ENCODE measurements around the gene GPR15LG. TPM values are rescaled to one million over a fixed set of nuclear protein-coding genes. Genes with fewer than 3 reads are reported as not detected.

The GPR15LG gene
- polyA plus RNA-seq, 3 donors = 0.36 to 0.76 TPM; not detected in 1

- DNase-seq (ENCODE audit: low read depth in 3 of 3, low spot score in 2 of 3) = no peak
Observed at GRCh38 chr10:84190621-84191020, 17.0 kb downstream of the GPR15LG start.

GRCh38 chr10:84191106-84191505 is 17.5 kb downstream of the GPR15LG start:
- DNase-seq (ENCODE audit: low read depth in 3 of 3, low spot score in 2 of 3) = no peak

GRCh38 chr10:84193327-84193726 is 19.7 kb downstream of the GPR15LG start:
- no peak for DNase-seq (ENCODE audit: low read depth in 3 of 3, low spot score in 2 of 3)

DNA sequence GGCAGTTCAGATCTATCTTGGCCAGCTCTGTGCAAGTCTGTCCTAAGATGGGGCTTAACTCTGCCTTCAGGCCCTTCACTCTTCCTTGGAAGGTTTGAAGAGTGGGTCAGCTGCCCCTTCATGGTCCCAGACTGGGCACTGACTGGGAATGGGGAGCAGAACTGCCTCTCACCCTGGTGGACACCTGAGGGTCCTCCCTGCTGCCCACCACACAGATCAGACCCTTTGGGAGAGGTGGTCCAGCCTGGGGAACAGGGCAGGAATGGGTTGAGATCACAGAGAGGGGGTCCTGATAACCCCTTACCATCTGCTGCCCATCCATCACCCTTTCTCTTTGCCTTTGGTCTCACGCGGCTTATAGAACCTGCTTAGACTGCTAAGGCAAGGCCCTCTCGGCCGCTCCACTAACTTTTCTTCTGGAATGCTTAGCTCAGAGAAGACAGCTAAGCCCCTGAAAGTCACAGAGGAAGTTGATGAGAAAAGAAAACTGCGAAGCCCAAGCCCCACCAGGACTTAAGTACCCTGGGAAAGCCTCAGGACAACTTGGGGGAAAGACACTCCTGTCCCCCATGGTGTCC is 20.3 kb downstream of the GPR15LG start:
- DNase-seq (ENCODE audit: low read depth in 3 of 3, low spot score in 2 of 3) = no peak

DNA sequence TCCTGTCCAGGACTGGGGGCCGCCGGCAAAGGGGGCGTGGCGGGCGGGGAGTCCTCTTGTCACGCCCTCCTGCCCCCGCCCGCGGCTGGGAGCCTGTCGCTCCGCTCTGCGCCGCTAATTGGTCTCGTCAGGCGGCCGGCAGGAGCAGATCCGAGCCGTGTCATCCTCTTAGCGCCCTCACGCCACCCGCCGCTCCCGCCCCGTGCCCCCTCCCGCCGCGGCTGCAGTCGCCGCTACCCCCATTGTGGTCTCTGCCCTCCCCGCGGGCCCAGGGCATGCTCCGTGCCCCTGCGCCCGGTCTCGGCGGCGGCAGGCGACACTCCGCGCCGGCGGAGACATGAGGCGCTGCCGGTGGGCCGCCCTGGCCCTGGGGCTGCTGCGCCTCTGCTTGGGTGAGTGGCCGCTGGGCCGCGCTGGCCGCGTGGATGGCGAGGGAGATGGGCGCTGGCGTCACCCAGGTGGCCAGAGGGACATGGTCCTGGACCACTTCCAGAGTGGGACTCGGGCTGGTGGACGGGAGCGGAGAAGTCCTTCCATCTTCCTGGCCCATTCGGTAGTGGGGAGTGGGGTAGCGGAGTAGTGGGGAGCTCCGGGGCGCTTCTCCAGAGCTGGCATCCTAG is 20.9 kb downstream of the GPR15LG start, which contains the start of gene CDHR1:
Gene CDHR1, plus strand, starts transcription at position 114 of the 620 bp plus-strand sequence. Its CDS starts 224 bp downstream, at position 338.
- no peak for DNase-seq (ENCODE audit: low read depth in 3 of 3, low spot score in 2 of 3)

DNA sequence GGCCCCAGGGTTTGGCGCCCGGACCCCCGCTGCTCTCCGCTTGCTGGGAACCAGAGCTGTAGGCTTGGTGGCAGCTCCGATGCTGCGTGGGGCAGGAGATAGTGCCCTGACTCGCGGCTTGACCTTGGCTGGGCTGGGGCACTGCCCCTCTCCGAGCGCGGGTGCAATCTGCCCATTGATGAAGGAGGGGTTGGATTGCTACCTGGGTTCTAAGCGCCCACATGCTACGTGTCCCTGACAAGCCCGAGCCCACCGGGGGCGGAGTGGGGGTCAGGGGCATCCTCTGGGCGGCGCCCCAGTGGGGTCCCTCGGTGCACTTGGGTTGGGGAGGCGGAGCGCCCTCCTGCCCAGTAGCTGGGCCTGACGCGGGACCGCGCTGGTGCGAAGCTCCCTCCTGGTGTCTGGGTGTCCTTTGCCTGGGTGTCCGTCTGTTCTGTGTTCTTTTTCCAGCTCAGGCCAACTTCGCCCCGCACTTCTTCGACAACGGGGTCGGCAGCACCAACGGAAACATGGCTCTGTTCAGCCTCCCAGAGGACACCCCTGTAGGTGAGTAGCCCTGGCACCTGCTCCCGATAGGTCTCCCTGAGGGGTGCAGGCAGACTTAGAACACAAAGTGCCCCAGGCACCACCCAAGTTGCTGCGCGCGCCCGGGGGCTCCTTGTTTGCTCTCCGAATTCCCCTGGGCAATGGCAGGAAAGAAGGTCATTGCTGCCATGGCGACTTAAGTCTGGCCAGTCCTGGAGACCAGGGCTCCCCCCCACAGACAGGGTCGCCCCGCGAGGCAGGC is 21.6 kb downstream of the GPR15LG start:
- no peak for DNase-seq (ENCODE audit: low read depth in 3 of 3, low spot score in 2 of 3)

DNA sequence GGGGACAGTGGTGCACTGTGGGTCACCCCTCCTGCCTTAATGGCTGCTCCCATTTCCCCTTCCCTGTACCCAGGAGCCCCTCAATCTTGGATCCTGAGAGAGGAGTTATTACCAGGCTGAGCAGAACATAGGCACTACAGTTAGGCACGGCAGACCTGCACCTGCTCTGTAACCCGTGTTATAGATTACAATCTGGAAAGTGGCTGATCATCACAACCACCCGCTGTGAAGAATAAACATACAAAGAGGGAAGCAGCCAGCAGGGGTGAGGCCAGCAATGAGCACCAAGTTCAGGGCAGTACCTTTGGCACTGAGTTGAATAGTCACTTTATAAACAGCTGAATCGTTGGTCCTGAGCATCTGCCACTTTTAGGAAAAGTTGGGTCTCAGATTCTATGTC is 22.5 kb downstream of the GPR15LG start:
- DNase-seq (ENCODE audit: low read depth in 3 of 3, low spot score in 2 of 3) = no peak

DNA sequence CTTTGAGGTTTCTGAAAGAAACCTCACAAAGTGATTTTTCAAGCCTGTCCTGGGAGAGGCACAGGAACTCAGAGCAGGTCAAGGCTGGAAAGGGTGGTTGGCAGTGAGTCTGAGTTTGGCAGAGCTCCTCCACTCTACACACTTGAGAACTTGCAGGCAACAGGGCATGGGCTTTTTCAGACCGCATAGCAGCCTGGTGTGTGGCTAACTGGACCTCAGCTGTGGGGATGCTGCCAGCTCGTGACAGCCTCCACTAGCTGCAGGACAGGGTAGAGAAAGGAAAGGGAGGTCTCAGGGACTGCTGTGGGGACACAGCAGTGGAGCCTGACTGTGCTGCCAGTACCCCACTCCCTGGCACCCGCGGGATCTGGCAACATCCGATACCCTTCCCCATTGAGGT is 23.3 kb downstream of the GPR15LG start:
- DNase-seq (ENCODE audit: low read depth in 3 of 3, low spot score in 2 of 3) = no peak

DNA sequence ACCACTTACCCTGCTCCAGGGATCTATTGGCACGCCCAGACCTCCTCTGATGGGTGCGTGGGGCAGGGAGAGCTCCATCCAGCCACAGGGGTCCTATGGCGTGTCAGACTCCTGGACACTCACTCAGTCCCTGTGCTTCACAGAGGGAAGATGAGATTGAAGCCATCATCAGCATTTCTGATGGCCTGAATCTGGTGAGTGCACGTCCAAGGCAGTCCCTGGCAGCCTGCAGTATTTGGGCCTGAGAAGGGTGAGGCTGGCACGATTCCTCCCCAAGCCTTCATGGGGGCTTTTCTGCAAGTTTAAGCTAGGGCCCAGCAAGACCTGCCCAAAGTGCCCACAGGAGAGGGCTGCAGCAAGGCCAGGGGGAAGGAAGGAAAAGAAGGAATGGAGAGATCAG is 24.0 kb downstream of the GPR15LG start:
- no peak for DNase-seq (ENCODE audit: low read depth in 3 of 3, low spot score in 2 of 3)

DNA sequence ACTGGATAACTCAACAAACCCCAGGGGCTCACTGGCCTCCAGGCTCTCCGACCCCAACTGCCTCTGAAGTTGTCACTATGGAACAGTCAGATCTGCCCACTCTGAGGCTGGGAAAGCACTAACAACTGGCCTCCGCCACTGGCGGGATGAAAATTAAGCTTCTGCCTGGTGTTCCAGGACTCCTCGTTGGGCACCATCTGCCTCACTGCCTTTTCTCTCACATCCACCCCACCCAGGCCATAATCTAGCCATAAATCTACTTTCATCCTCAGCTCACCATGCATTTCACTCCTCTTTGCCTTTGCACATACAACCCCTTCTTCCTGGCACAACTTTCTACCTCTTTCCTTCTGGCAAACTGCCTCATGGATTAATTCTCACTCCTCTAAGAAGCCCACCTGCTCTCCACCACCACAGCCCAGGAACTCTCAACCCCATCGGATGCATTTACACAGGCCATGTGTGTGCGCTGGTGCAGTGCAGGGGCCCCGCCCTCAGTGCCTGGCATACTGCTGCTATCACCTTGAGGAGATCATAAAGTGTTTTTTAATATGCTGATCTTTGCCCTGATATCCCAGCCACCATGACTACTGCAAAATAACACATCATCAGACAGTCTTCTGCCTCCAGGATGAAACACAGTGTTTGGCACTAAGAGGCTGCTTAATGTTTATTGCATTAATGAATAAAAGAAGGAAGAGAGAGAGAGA is 24.8 kb downstream of the GPR15LG start:
- DNase-seq (ENCODE audit: low read depth in 3 of 3, low spot score in 2 of 3) = no peak

DNA sequence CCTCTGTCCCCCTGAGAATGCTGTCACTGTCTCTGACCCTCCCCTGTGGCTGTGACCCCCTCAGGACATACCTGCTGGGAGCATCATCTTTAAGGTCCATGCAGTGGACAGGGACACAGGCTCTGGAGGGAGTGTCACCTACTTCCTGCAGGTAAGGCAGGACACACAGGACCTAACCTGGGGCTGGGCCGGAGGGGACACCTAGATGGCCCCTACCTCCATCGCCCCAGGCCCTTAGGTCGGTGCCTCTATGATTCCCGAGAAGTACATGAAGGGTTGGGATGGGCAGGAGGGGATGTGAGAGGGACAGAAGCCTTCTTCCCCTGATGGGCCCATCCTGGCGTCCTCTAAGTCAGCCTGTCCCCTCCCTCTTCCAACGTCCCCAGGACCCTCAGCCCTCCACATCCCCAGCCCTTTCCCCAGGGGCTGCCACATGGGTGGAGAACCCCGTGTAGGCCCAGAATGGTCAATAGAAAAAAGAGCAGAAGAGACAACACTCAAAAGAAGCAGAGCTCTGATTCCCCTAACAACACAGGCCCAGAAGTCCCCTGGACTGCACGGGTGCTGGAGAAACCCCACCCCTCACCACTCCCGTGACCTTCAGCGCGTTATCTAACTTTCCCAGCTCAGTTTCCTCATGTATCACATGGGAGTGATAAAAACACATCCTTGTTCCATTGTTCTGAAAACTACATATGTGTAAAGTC is 27.1 kb downstream of the GPR15LG start:
- no peak for DNase-seq (ENCODE audit: low read depth in 3 of 3, low spot score in 2 of 3)

GRCh38 chr10:84201244-84201606 is 27.6 kb downstream of the GPR15LG start:
- no peak for DNase-seq (ENCODE audit: low read depth in 3 of 3, low spot score in 2 of 3)

- DNase-seq (ENCODE audit: low read depth in 3 of 3, low spot score in 2 of 3) = no peak
Observed at GRCh38 chr10:84201682-84202081, 28.1 kb downstream of the GPR15LG start.

DNA sequence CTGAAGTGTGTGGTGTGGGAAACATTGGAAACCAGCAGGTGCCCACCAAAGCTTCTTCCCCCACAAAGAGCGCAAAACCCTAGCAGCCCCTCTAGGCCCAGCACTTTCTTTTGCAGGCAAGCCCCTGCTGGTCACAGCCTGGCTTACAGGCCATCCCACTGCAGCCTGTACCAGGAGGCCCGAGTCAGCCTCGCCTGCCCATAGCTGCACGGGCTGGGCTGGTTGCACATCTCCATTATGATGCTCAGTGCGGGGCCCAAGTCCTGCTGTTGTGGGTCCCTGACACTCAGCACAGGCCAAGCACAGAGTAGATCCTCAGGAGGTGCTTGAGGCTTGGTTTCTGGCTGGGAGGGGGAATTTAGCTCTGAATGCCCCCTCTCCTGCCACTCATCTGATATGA is 28.7 kb downstream of the GPR15LG start:
- DNase-seq (ENCODE audit: low read depth in 3 of 3, low spot score in 2 of 3) = no peak

DNA sequence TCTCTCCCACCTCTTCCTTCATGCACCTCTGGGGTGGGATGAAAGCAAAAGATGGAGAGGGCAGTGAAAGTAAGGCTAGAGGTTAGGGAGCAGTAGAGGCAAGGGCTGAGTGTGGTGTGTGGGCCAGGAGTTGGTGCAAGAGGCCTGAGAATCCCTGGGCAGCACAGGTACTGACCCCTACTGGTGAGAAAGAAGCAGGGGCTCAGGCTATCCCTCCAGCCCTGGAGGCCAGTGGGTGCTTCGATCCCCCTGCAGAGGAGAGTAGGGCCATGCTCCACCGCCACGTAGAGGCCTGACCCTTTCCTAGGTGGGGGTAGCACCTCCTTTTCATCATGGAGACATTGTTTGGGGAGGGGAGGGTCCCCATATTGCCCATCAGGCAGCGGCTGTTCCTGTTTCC is 30.5 kb downstream of the GPR15LG start:
- DNase-seq (ENCODE audit: low read depth in 3 of 3, low spot score in 2 of 3) = no peak

- no peak for DNase-seq (ENCODE audit: low read depth in 3 of 3, low spot score in 2 of 3)
Observed at GRCh38 chr10:84204610-84205009, 31.0 kb downstream of the GPR15LG start.

GRCh38 chr10:84205049-84205852 is 31.6 kb downstream of the GPR15LG start:
- no peak for DNase-seq (ENCODE audit: low read depth in 3 of 3, low spot score in 2 of 3)

GRCh38 chr10:84205853-84206525 is 32.4 kb downstream of the GPR15LG start:
- DNase-seq (ENCODE audit: low read depth in 3 of 3, low spot score in 2 of 3) = no peak

DNA sequence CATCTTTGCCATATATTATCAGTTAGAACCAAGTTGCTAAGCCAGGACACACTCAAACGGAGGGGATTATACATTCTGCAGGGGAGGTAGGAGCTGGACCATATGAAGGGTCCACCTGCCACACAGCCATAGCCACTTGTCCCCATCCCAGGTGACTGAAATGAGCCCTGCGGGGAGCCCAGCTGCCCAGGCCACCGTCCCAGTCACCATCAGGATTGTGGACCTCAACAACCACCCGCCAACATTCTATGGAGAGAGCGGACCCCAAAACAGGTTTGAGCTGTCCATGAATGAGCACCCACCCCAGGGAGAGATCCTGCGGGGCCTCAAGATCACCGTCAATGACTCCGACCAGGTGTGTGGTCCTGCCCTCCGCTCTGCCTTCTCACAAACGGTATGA is 34.4 kb downstream of the GPR15LG start:
- no peak for DNase-seq (ENCODE audit: low read depth in 3 of 3, low spot score in 2 of 3)

All from right renal cortex interstitium (tissue), 3 donors.